IPS DF 6.9 (cell line): ENCODE results near the gene FAM89A.
"Not testable (repeated sequence)": the region's sequence is repeated elsewhere in the genome, so short reads cannot be mapped to it uniquely, and the experiment has no call there.

Experiments used
- DNase-seq: peaks from one replicate; pipeline ENCODE4 v3.0.0-alpha.2; 2013; ENCODE audit warnings: low read depth, low spot score
- H3K27ac ChIP-seq: one replicate; pipeline ENCODE4 v1.5.1; 2013; ENCODE audit warnings: low read length, control low read depth
- H3K27me3 ChIP-seq: 2 replicates; pipeline ENCODE4 v1.6.1; 2013; ENCODE audit warnings: mild to moderate bottlenecking, low read length; ENCODE audit not compliant: control insufficient read depth, insufficient read depth
- H3K36me3 ChIP-seq: 2 replicates; pipeline ENCODE4 v1.6.1; 2013; ENCODE audit warnings: low read length; ENCODE audit not compliant: control insufficient read depth, insufficient read depth
- H3K4me1 ChIP-seq: 2 replicates; pipeline ENCODE4 v1.6.1; 2013; ENCODE audit warnings: low read length; ENCODE audit not compliant: control insufficient read depth, insufficient read depth
- H3K4me3 ChIP-seq: 2 replicates; pipeline ENCODE4 v1.5.1; 2013; ENCODE audit warnings: mild to moderate bottlenecking, low read length
- H3K9me3 ChIP-seq: 2 replicates; pipeline ENCODE4 v1.6.1; 2013; ENCODE audit warnings: low read length, inconsistent platforms; ENCODE audit not compliant: control insufficient read depth, insufficient read depth
- WGBS: extraction: QIAGEN DNeasy Blood & Tissue Kit; methylation state at CpG from one replicate; pipeline ENCODE4 v1.1.7; 2013; ENCODE audit warnings: mixed read lengths, missing lambda C conversion rate; ENCODE audit not compliant: insufficient read length, insufficient coverage; 5-methylcytosine and 5-hydroxymethylcytosine counted together

Gene FAM89A

GRCh38 chr1:231035799-231036198, 4.3 kb downstream of the FAM89A start:
- H3K27me3 ChIP-seq: peaks cover 30% of the 10 kb centered on the region
- H3K4me1 ChIP-seq: no peaks in the 10 kb centered on the region; the same call in 1 of the 2 replicates
- no peaks in the 10 kb centered on the region for H3K9me3 ChIP-seq
- H3K36me3 ChIP-seq: no peaks in the 10 kb centered on the region
- no peak overlapping the region for H3K4me3 ChIP-seq
- WGBS: no CpG with 5 or more reads among the region's 1 CpG
- DNase-seq: no peak
- no peak overlapping the region for H3K27ac ChIP-seq

GRCh38 chr1:231032963-231033362, 7.1 kb downstream of the FAM89A start:
- no peaks in the 10 kb centered on the region for H3K9me3 ChIP-seq
- H3K27ac ChIP-seq: no peak overlapping the region
- no peaks in the 10 kb centered on the region for H3K4me1 ChIP-seq
- no peak overlapping the region for H3K4me3 ChIP-seq
- H3K27me3 ChIP-seq: peaks cover 13% of the 10 kb centered on the region; the same call in 1 of the 2 replicates
- DNase-seq: no peak
- no peaks in the 10 kb centered on the region for H3K36me3 ChIP-seq
- no CpG with 5 or more reads among the region's 7 CpGs for WGBS

GRCh38 chr1:231029841-231030240, 10.2 kb downstream of the FAM89A start:
- no peaks in the 10 kb centered on the region for H3K4me1 ChIP-seq
- H3K36me3 ChIP-seq: no peaks in the 10 kb centered on the region
- DNase-seq: no peak
- no peak overlapping the region for H3K27ac ChIP-seq
- H3K9me3 ChIP-seq: no peaks in the 10 kb centered on the region
- no CpG with 5 or more reads among the region's 6 CpGs for WGBS
- H3K4me3 ChIP-seq: no peak overlapping the region
- H3K27me3 ChIP-seq: no peaks in the 10 kb centered on the region

GRCh38 chr1:231029247-231029646, 10.8 kb downstream of the FAM89A start:
- WGBS: no CpG with 5 or more reads among the region's 4 CpGs
- H3K4me1 ChIP-seq, H3K4me3 ChIP-seq, H3K9me3 ChIP-seq, H3K36me3 ChIP-seq, H3K27ac ChIP-seq, H3K27me3 ChIP-seq, DNase-seq: not testable (repeated sequence)

- DNase-seq: no peak
- no peaks in the 10 kb centered on the region for H3K9me3 ChIP-seq
- H3K36me3 ChIP-seq: no peaks in the 10 kb centered on the region
- no peak overlapping the region for H3K4me3 ChIP-seq
- no CpG with 5 or more reads among the region's 7 CpGs for WGBS
- no peaks in the 10 kb centered on the region for H3K4me1 ChIP-seq
- H3K27me3 ChIP-seq: no peaks in the 10 kb centered on the region
- H3K27ac ChIP-seq: no peak overlapping the region
These were observed 11.4 kb downstream of the FAM89A start for GRCh38 chr1:231028682-231029081.

- H3K27ac ChIP-seq: no peak overlapping the region
- H3K4me1 ChIP-seq: no peaks in the 10 kb centered on the region
- H3K36me3 ChIP-seq: no peaks in the 10 kb centered on the region
- no CpG with 5 or more reads among the region's 10 CpGs for WGBS
- H3K27me3 ChIP-seq: no peaks in the 10 kb centered on the region
- no peak for DNase-seq
- no peaks in the 10 kb centered on the region for H3K9me3 ChIP-seq
- H3K4me3 ChIP-seq: no peak overlapping the region
These were observed 12.1 kb downstream of the FAM89A start for GRCh38 chr1:231027971-231028370.

GRCh38 chr1:231027136-231027925, 12.7 kb downstream of the FAM89A start:
- Histone ChIP-seq H3K36me3 (no peaks in the 10 kb centered on the region), H3K27me3 (no peaks in the 10 kb centered on the region), H3K9me3 (no peaks in the 10 kb centered on the region), H3K4me3 (no peak overlapping the region), H3K27ac (no peak overlapping the region), H3K4me1 (no peaks in the 10 kb centered on the region)
- no peak for DNase-seq
- WGBS: no CpG with 5 or more reads among the region's 23 CpGs

GRCh38 chr1:231026576-231026975, 13.5 kb downstream of the FAM89A start:
- no peaks in the 10 kb centered on the region for H3K9me3 ChIP-seq
- no peak for DNase-seq
- no peaks in the 10 kb centered on the region for H3K27me3 ChIP-seq
- H3K4me1 ChIP-seq: no peaks in the 10 kb centered on the region
- H3K27ac ChIP-seq: no peak overlapping the region
- no peak overlapping the region for H3K4me3 ChIP-seq
- WGBS: no CpG with 5 or more reads among the region's 6 CpGs
- no peaks in the 10 kb centered on the region for H3K36me3 ChIP-seq

- no peaks in the 10 kb centered on the region for H3K36me3 ChIP-seq
- H3K4me1 ChIP-seq: peaks cover 8% of the 10 kb centered on the region
- DNase-seq: no peak
- no peaks in the 10 kb centered on the region for H3K9me3 ChIP-seq
- no peak overlapping the region for H3K27ac ChIP-seq
- no peak overlapping the region for H3K4me3 ChIP-seq
- no CpG with 5 or more reads among the region's 9 CpGs for WGBS
- H3K27me3 ChIP-seq: no peaks in the 10 kb centered on the region
These were observed 16.9 kb downstream of the FAM89A start for GRCh38 chr1:231023150-231023549.

- H3K27me3 ChIP-seq, H3K9me3 ChIP-seq, H3K27ac ChIP-seq, H3K4me1 ChIP-seq, DNase-seq, H3K36me3 ChIP-seq, H3K4me3 ChIP-seq: not testable (repeated sequence)
- no CpG with 5 or more reads among the region's 7 CpGs for WGBS
These were observed 17.5 kb downstream of the FAM89A start for GRCh38 chr1:231022543-231022942.

- Histone ChIP-seq H3K27ac (no peak overlapping the region), H3K36me3 (no peaks in the 10 kb centered on the region)
- WGBS: no CpG with 5 or more reads among the region's 12 CpGs
These were observed 18.5 kb downstream of the FAM89A start for GRCh38 chr1:231021540-231022031.

More at GRCh38 chr1:231021540-231022031, 18.5 kb downstream of the FAM89A start:
- Histone ChIP-seq H3K27me3 (no peaks in the 10 kb centered on the region), H3K4me1 (peaks cover 8% of the 10 kb centered on the region), H3K4me3 (no peak overlapping the region), H3K9me3 (no peaks in the 10 kb centered on the region)
- no peak for DNase-seq
